Smooth muscle cell (in vitro differentiated cells): Measurements from ENCODE around the gene MARVELD1. TPM values are rescaled to one million over a fixed set of nuclear protein-coding genes. Genes with fewer than 3 reads are reported as not detected.

Source experiments
- DNase-seq: peaks from one replicate; lab custom pipeline; 2025; ENCODE audit not compliant: unreplicated experiment; lab: John Stamatoyannopoulos, UW
- H2AFZ ChIP-seq: fragments of 200-600 bp; sonication (generic); 2 replicates; pipeline ENCODE4 v1.6.0; 2016; ENCODE audit warnings: antibody characterized with exemption, low read depth, mild to moderate bottlenecking
- H3F3A ChIP-seq: fragments of 200-600 bp; sonication (generic); 2 replicates; pipeline ENCODE4 v1.6.0; 2017; ENCODE audit warnings: antibody characterized with exemption, low read depth
- H3K27ac ChIP-seq: fragments of 200-600 bp; sonication (generic); 2 replicates; pipeline ENCODE4 v1.5.1; 2016; ENCODE audit warnings: low read depth, mild to moderate bottlenecking
- H3K27me3 ChIP-seq: fragments of 200-600 bp; sonication (generic); 2 replicates; pipeline ENCODE4 v1.6.1; 2016; ENCODE audit warnings: low read depth, mild to moderate bottlenecking
- H3K36me3 ChIP-seq: fragments of 200-600 bp; sonication (generic); 2 replicates; pipeline ENCODE4 v1.5.1; 2016; ENCODE audit warnings: low read depth
- H3K4me1 ChIP-seq: fragments of 200-600 bp; sonication (generic); 2 replicates; pipeline ENCODE4 v1.5.1; 2016; ENCODE audit warnings: low read depth
- H3K4me2 ChIP-seq: fragments of 200-600 bp; sonication (generic); 2 replicates; pipeline ENCODE4 v1.6.0; 2016; ENCODE audit warnings: mild to moderate bottlenecking
- H3K4me3 ChIP-seq: fragments of 200-600 bp; sonication (generic); 2 replicates; pipeline ENCODE4 v1.5.1; 2016; ENCODE audit warnings: mild to moderate bottlenecking
- H3K79me2 ChIP-seq: fragments of 200-600 bp; sonication (generic); 2 replicates; pipeline ENCODE4 v1.6.0; 2016; ENCODE audit warnings: low read depth, mild to moderate bottlenecking
- H3K9ac ChIP-seq: fragments of 200-600 bp; sonication (generic); 2 replicates; pipeline ENCODE4 v1.6.0; 2016; ENCODE audit warnings: low read depth
- H3K9me3 ChIP-seq: fragments of 200-600 bp; sonication (generic); replicated peaks from 2 replicates; pipeline ENCODE4 v1.5.1; 2016; ENCODE audit warnings: low read depth
- H4K20me1 ChIP-seq: fragments of 200-600 bp; sonication (generic); 2 replicates; pipeline ENCODE4 v1.6.0; 2016; ENCODE audit warnings: low read depth
- WGBS: methylation state at CpG from one replicate; pipeline ENCODE4 v1.1.7; 2016; ENCODE audit warnings: low lambda C conversion rate; 5-methylcytosine and 5-hydroxymethylcytosine counted together
- polyA plus RNA-seq: library from polyadenylated mRNA; unstranded; fragments of >200 nt; fragmentation: Nextera tagmentation; extraction: Ambion mirVana; gene quantifications from 2 replicates; pipeline ENCODE4 v1.2.1, GENCODE V29; 2016
- total RNA-seq: library from RNA; depleted of rRNA; stranded (reverse); fragments of >200 nt; gene quantifications from 2 replicates; pipeline ENCODE4 v1.2.3, GENCODE V29; 2014
- TF ChIP-seq, protein P1 (sequence below): fragments of 200-600 bp; sonication (generic); IDR thresholded peaks from 2 replicates; pipeline ENCODE4 v1.5.1; 2017; ENCODE audit warnings: borderline replicate concordance, mild to moderate bottlenecking, antibody characterized with exemption; ENCODE audit not compliant: insufficient read depth, poor library complexity, severe bottlenecking

MARVELD1 gene
- total and polyA plus RNA-seq, 2 experiments from 2014 or later: 46.3 to 132 TPM

GRCh38 chr10:97744405-97745035, 31.0 kb downstream of the MARVELD1 start:
- peaks cover 69% of the 10 kb centered on the region for H4K20me1 ChIP-seq
- H3K4me3 ChIP-seq: no peak overlapping the region
- H3K79me2 ChIP-seq: peaks cover 43% of the 10 kb centered on the region
- H3K4me2 ChIP-seq: no peak overlapping the region
- H3K4me1 ChIP-seq: no peaks in the 10 kb centered on the region
- TF ChIP-seq, protein P1, sequence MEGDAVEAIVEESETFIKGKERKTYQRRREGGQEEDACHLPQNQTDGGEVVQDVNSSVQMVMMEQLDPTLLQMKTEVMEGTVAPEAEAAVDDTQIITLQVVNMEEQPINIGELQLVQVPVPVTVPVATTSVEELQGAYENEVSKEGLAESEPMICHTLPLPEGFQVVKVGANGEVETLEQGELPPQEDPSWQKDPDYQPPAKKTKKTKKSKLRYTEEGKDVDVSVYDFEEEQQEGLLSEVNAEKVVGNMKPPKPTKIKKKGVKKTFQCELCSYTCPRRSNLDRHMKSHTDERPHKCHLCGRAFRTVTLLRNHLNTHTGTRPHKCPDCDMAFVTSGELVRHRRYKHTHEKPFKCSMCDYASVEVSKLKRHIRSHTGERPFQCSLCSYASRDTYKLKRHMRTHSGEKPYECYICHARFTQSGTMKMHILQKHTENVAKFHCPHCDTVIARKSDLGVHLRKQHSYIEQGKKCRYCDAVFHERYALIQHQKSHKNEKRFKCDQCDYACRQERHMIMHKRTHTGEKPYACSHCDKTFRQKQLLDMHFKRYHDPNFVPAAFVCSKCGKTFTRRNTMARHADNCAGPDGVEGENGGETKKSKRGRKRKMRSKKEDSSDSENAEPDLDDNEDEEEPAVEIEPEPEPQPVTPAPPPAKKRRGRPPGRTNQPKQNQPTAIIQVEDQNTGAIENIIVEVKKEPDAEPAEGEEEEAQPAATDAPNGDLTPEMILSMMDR: no peak
- no peaks in the 10 kb centered on the region for H3F3A ChIP-seq
- H2AFZ ChIP-seq: no peak overlapping the region
- 90% methylated on average over 15 of the region's 15 CpGs for WGBS
- no peak for DNase-seq
- H3K9me3 ChIP-seq: no peaks in the 10 kb centered on the region
- H3K9ac ChIP-seq: no peak overlapping the region
- H3K27me3 ChIP-seq: no peaks in the 10 kb centered on the region
- no peak overlapping the region for H3K27ac ChIP-seq
- peaks cover 17% of the 10 kb centered on the region for H3K36me3 ChIP-seq

DNA sequence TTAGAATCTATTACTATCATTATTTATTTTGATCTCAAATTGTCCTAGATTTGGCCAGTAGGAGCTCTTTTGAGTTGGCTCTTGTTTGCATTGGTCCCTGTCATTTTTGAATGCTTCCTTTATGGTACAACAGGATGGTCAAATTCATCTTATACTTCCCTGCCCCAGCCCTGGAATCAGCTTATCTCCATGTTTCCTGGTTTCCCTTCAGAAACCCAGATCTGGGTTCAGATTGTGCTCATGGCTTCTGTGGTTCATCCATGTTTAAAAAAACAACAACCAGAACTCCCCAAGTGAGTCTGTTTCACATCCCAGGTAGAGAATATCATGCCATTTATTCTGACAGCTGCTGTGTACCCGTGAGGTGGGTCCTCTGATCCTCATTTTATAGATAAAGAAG, 34.0 kb downstream of the MARVELD1 start:
- TF ChIP-seq, protein P1: no peak
- Histone ChIP-seq H3F3A (no peaks in the 10 kb centered on the region), H3K9ac (no peak overlapping the region), H3K36me3 (peaks cover 9% of the 10 kb centered on the region), H3K4me1 (no peaks in the 10 kb centered on the region), H3K27me3 (no peaks in the 10 kb centered on the region), H3K79me2 (peaks cover 16% of the 10 kb centered on the region), H3K27ac (no peak overlapping the region), H3K4me3 (no peak overlapping the region), H2AFZ (no peak overlapping the region), H4K20me1 (peaks cover 60% of the 10 kb centered on the region), H3K9me3 (no peaks in the 10 kb centered on the region), H3K4me2 (no peak overlapping the region)
- DNase-seq: no peak
- 79% methylated on average over 1 of the region's 1 CpG for WGBS

DNA sequence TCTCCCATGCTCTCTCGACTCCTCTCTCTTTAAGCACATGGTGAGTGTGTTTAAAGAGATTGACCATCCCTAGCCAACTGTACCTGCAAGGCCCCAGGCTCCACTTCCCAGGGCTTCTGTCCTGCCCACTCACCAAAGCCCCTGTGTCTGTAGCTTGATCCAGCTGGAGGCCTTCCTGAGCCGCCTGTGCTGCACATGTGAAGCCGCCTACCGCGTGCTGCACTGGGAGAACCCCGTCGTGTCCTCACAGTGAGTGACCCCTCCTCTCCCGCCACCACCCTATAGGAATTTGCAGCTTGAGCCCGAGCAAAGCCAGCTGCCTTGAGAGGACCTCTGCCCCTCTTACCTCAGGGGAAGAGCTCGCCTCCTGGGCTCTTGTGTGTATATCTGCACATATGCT, 34.6 kb downstream of the MARVELD1 start:
- Histone ChIP-seq H3K27ac (no peak overlapping the region), H3F3A (no peaks in the 10 kb centered on the region), H3K36me3 (peaks cover 9% of the 10 kb centered on the region), H3K4me3 (no peak overlapping the region), H3K27me3 (no peaks in the 10 kb centered on the region), H3K9me3 (no peaks in the 10 kb centered on the region), H3K4me1 (no peaks in the 10 kb centered on the region), H3K4me2 (no peak overlapping the region), H4K20me1 (peaks cover 55% of the 10 kb centered on the region), H3K9ac (no peak overlapping the region), H2AFZ (no peak overlapping the region), H3K79me2 (peaks cover 11% of the 10 kb centered on the region)
- no peak for DNase-seq
- 91% methylated on average over 10 of the region's 10 CpGs for WGBS
- TF ChIP-seq, protein P1: no peak

DNA sequence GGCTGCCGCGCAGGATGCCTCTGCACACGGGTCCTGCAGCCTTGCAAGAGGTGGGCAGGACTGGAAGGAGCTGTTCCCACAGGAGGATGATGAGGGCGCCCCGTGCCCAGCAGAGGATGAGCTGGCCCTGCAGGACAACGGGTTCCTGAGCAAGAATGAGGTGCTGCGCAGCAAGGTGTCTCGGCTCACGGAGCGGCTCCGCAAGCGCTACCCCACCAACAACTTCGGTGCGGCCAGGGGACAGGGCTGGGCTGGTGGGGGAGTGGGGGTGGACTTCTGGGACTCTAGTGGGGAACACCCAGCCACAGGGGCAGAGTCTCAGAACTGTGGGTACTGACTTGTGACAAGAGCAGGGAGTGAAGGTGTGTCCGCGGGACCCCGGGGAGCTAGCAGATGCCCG, 39.4 kb downstream of the MARVELD1 start:
- 99% methylated on average over 18 of the region's 18 CpGs for WGBS
- Histone ChIP-seq H3F3A (no peaks in the 10 kb centered on the region), H3K27ac (no peak overlapping the region), H3K79me2 (no peaks in the 10 kb centered on the region), H3K36me3 (peaks cover 16% of the 10 kb centered on the region), H3K4me3 (no peak overlapping the region), H3K9me3 (no peaks in the 10 kb centered on the region), H2AFZ (no peak overlapping the region), H3K27me3 (no peaks in the 10 kb centered on the region), H3K4me1 (no peaks in the 10 kb centered on the region), H3K9ac (no peak overlapping the region), H3K4me2 (no peak overlapping the region), H4K20me1 (peaks cover 30% of the 10 kb centered on the region)
- TF ChIP-seq, protein P1: no peak
- DNase-seq: no peak
